DND-41 (cell line): Measurements from ENCODE around the gene RELCH.

Experiments
- ATAC-seq: fragments of 200-7000 bp; cut with Tn5 transposase; 3 replicates; pipeline ENCODE4 v1.9.1; 2021; ENCODE audit warnings: low read depth; ENCODE audit not compliant: insufficient read depth
- DNase-seq: peaks from one replicate; pipeline ENCODE4 v3.0.0-alpha.2; 2020
- H2AFZ ChIP-seq: 2 replicates; pipeline ENCODE4 v1.6.0; 2012; ENCODE audit warnings: low read depth, low read length
- H3K27ac ChIP-seq: 2 replicates; pipeline ENCODE4 v1.5.1; 2012; ENCODE audit warnings: low read length, inconsistent platforms
- H3K27me3 ChIP-seq: fragments of 200-600 bp; sonication (generic); 2 replicates; pipeline ENCODE4 v1.6.0; 2012; ENCODE audit warnings: low read length, mild to moderate bottlenecking, inconsistent platforms; ENCODE audit not compliant: insufficient read depth, poor library complexity
- H3K36me3 ChIP-seq: 2 replicates; pipeline ENCODE4 v1.5.1; 2012; ENCODE audit warnings: low read length, inconsistent platforms; ENCODE audit not compliant: insufficient read depth
- H3K4me1 ChIP-seq: 2 replicates; pipeline ENCODE4 v1.5.1; 2012; ENCODE audit warnings: mild to moderate bottlenecking, low read length; ENCODE audit not compliant: insufficient read depth
- H3K4me2 ChIP-seq: 2 replicates; pipeline ENCODE4 v1.6.0; 2012; ENCODE audit warnings: mild to moderate bottlenecking, moderate library complexity, low read length, inconsistent platforms; ENCODE audit not compliant: insufficient read depth
- H3K4me3 ChIP-seq, 2 experiments: fragments of 200-600 bp in 1 of 2; shearing (Covaris generic) in 1 of 2; 2 replicates each; pipeline ENCODE4 v1.5.1; 2012 to 2016; ENCODE audit warnings: inconsistent platforms in 2 of 2, low read length in 2 of 2, mild to moderate bottlenecking in 2 of 2, low read depth in 1 of 2, moderate library complexity in 1 of 2
- H3K79me2 ChIP-seq: 2 replicates; pipeline ENCODE4 v1.6.0; 2012; ENCODE audit warnings: low read length, inconsistent platforms; ENCODE audit not compliant: insufficient read depth
- H3K9ac ChIP-seq: 2 replicates; pipeline ENCODE4 v1.6.0; 2012; ENCODE audit warnings: low read depth, mild to moderate bottlenecking, inconsistent platforms, low read length, moderate library complexity
- H3K9me3 ChIP-seq: 2 replicates; pipeline ENCODE4 v1.5.1; 2012; ENCODE audit warnings: low read length, moderate library complexity, mild to moderate bottlenecking, inconsistent platforms; ENCODE audit not compliant: insufficient read depth, severe bottlenecking
- H4K20me1 ChIP-seq: 2 replicates; pipeline ENCODE4 v1.6.0; 2012; ENCODE audit warnings: low read length; ENCODE audit not compliant: insufficient read depth
- EZH2 ChIP-seq: IDR thresholded peaks from 3 replicates; pipeline ENCODE4 v1.6.1; 2012; ENCODE audit warnings: borderline replicate concordance, low read depth, mild to moderate bottlenecking, moderate library complexity, low read length, inconsistent platforms; ENCODE audit not compliant: severe bottlenecking
- TF ChIP-seq, protein P1 (sequence below): IDR thresholded peaks from 2 replicates; pipeline ENCODE4 v1.5.1; 2012; ENCODE audit warnings: borderline replicate concordance, low read length, moderate library complexity, mild to moderate bottlenecking; ENCODE audit not compliant: poor library complexity, severe bottlenecking; ENCODE audit errors: extremely low read depth

Gene RELCH

DNA sequence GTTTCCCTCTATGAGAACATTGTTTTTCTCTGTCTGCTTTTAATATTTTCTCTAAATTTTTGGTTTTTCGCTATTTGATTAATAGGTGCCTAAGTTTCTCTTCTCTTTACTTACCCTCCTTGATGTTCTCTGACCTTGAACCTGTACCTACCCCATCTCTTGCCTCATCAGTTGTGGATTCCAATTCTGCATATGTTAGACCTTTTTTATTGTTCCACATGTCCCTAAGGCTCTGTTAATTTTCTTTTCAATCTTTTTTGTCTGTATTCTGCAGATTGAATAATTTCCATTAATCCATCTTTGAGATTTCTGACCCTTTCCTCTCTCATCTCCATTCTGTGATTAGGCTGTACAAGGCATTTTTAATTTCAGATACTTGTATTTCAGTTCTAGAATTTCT, 23.1 kb downstream of the RELCH start:
- H3K36me3 ChIP-seq, result peaks cover 26% of the 10 kb centered on the region
- no peaks in the 10 kb centered on the region for H3K27me3 ChIP-seq
- no peak for TF ChIP-seq EZH2
- TF ChIP-seq, protein P1, sequence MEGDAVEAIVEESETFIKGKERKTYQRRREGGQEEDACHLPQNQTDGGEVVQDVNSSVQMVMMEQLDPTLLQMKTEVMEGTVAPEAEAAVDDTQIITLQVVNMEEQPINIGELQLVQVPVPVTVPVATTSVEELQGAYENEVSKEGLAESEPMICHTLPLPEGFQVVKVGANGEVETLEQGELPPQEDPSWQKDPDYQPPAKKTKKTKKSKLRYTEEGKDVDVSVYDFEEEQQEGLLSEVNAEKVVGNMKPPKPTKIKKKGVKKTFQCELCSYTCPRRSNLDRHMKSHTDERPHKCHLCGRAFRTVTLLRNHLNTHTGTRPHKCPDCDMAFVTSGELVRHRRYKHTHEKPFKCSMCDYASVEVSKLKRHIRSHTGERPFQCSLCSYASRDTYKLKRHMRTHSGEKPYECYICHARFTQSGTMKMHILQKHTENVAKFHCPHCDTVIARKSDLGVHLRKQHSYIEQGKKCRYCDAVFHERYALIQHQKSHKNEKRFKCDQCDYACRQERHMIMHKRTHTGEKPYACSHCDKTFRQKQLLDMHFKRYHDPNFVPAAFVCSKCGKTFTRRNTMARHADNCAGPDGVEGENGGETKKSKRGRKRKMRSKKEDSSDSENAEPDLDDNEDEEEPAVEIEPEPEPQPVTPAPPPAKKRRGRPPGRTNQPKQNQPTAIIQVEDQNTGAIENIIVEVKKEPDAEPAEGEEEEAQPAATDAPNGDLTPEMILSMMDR, result no peak
- ATAC-seq (no peak), DNase-seq (no peak)
- H4K20me1 ChIP-seq, result peaks cover 3% of the 10 kb centered on the region; the same call in 1 of the 2 replicates
- H3K4me1 ChIP-seq, result no peaks in the 10 kb centered on the region
- H3K79me2 ChIP-seq, result peaks cover 68% of the 10 kb centered on the region
- no peak overlapping the region for H3K27ac ChIP-seq
- H3K9me3 ChIP-seq, result no peaks in the 10 kb centered on the region
- no peak overlapping the region for H2AFZ ChIP-seq
- no peak overlapping the region for H3K4me2 ChIP-seq
- no peak overlapping the region for H3K9ac ChIP-seq
- H3K4me3 ChIP-seq, result no peak overlapping the region

GRCh38 chr18:62211325-62211828, 24.3 kb downstream of the RELCH start:
- Histone ChIP-seq H3K27ac (no peak overlapping the region), H3K9me3 (no peaks in the 10 kb centered on the region), H3K4me2 (no peak overlapping the region), H2AFZ (no peak overlapping the region), H3K9ac (no peak overlapping the region), H3K4me3 (no peak overlapping the region), H3K27me3 (no peaks in the 10 kb centered on the region), H3K36me3 (peaks cover 30% of the 10 kb centered on the region), H3K79me2 (peaks cover 58% of the 10 kb centered on the region), H4K20me1 (peaks cover 3% of the 10 kb centered on the region; the same call in 1 of the 2 replicates), H3K4me1 (no peaks in the 10 kb centered on the region)
- ATAC-seq (no peak), DNase-seq (no peak)
- TF ChIP-seq, protein P1, result no peak
- TF ChIP-seq EZH2, result no peak

DNA sequence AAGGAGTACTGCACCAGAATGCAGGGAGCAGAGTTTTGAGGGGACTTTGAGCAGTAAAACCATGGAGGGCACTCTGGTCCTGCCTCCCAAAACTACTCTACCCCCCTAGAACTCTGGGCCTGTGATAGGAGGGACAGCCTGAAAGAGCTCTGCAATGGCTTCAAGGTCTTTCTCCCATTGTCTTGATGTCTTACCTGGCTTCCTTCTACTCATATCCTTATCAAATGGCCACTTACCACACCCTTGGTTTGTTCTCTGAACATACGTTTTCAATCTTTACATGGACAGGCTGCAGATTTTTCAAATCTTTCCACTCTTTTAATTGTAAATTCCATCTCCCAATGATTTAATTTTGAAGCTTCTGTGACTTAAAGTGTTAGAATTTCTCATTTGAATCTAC, 27.7 kb downstream of the RELCH start:
- Histone ChIP-seq H3K9ac (no peak overlapping the region), H3K27ac (no peak overlapping the region), H4K20me1 (peaks cover 3% of the 10 kb centered on the region; the same call in 1 of the 2 replicates), H3K4me3 (no peak overlapping the region), H3K9me3 (no peaks in the 10 kb centered on the region), H3K4me1 (no peaks in the 10 kb centered on the region), H3K79me2 (peaks cover 36% of the 10 kb centered on the region), H3K4me2 (no peak overlapping the region), H3K36me3 (peaks cover 35% of the 10 kb centered on the region), H2AFZ (no peak overlapping the region), H3K27me3 (no peaks in the 10 kb centered on the region)
- no peak for TF ChIP-seq EZH2
- TF ChIP-seq, protein P1, result no peak
- DNase-seq (no peak), ATAC-seq (no peak)
